Inflammatory macrophage treated with lipopolysaccharide for 4 hours (primary cell): ENCODE data around the gene ANKRD17.

Source experiments
- DNase-seq: peaks from one replicate; pipeline ENCODE4 v3.0.0-alpha.2; 2020

Gene ANKRD17

DNA sequence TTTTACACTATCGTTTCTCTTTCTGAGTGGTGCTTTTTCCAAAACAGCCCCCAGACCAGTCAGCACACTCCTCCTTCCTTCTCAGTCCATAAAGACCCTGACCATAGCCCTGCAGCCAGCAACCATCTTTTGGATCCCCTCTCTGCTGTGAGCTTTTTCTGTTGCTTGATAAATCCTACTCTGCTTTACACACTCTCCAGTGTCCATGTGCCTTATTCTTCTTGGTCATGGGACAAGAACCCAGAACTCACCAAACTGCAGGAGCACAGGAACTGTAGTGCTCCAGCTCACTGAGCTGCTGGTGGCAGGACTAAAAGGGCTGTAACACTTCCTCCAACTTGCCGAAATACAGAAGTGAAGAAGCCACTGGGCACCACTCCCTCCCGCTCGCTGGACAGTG lies 221.5 kb downstream of the ANKRD17 start:
- DNase-seq: no peak

DNA sequence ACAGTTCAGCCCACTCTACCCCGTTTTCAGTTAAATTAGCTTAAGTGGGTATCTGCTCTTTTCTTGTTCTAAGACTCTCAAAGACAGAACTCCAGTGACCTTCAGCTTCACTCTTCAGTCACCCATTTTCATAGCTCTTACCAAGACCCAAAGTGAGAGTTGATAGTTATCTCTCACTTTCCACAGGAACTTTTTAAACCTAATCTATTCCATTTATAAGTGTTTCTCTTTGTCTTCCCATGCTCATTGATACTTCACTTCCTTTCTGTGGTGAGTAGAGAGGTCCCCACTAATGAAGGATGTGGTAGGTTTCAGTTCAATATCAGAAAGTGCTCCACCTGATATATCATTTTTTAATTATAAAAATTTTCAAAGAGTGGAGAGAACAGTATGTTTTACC lies 222.5 kb downstream of the ANKRD17 start:
- DNase-seq: no peak

DNA sequence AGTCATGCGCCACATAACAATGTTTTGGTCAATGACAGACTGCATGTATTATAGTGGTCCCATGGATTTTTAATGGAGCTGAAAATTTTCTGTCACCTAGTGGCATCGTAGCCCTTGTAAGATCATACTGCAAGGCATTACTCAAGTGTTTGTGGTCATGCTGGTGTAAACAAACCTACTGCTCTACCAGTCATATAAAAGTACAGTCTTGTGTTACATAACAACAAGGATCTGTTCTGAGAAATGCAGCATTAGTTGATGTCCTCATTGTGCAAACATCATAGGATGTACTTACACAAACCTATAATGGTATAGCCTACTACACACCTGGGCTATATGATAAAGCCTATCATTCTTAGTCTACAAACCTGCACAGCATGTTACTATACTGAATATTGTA lies 223.7 kb downstream of the ANKRD17 start:
- DNase-seq: no peak

DNA sequence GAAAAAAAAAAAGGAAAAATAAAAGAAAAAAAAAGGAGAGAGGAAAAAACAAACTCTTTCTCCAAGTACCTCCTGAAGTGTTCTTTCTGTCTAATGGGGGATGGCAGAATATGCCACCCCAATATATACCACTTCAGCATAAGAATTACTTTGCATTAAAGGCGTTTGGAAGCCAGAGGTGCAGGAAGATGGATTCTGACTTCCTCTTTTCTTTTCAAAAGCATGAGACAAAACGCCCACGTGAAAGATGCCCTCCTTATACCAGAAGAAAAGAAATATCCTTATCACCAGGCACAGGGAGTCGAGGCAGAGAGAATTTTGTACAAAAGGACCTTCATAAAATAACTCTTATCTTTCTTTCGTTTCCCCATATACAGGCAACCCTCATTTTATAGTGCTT lies 230.0 kb downstream of the ANKRD17 start:
- peak; percentile 9 for DNase-seq
